Calu3 (cell line): ENCODE results near the gene NUBPL. TPM values are rescaled to one million over a fixed set of nuclear protein-coding genes. Genes with fewer than 3 reads are reported as not detected.

Experiments
- BruUV-seq: library from RNA; stranded (reverse); fragments of 400-500 nt; replicated peaks from 2 replicates; lab custom pipeline; 2021; lab: Mats Ljungman, UMichigan
- CTCF ChIA-PET: fragments of 300-600 bp; sonication (Branson Sonifier 250); formaldehyde crosslinking; loops from one replicate; lab custom pipeline; 2022; ENCODE audit warnings: antibody characterized with exemption; lab: Charles Lee
- DNase-seq: peaks from one replicate; pipeline ENCODE4 v3.0.0; 2022
- H3K27ac Mint-ChIP-seq: one replicate; pipeline ENCODE4 v1.8.0; 2022; ENCODE audit warnings: mixed read lengths; ENCODE audit not compliant: unreplicated experiment
- H3K27me3 Mint-ChIP-seq: one replicate; pipeline ENCODE4 v1.8.0; 2022; ENCODE audit warnings: mixed read lengths; ENCODE audit not compliant: unreplicated experiment
- H3K36me3 Mint-ChIP-seq: one replicate; pipeline ENCODE4 v1.8.0; 2022; ENCODE audit warnings: mild to moderate bottlenecking, moderate library complexity, mixed read lengths; ENCODE audit not compliant: insufficient read depth, unreplicated experiment
- H3K4me1 Mint-ChIP-seq: one replicate; pipeline ENCODE4 v1.8.0; 2022; ENCODE audit warnings: mild to moderate bottlenecking, low read depth, mixed read lengths; ENCODE audit not compliant: unreplicated experiment
- H3K4me3 Mint-ChIP-seq: one replicate; pipeline ENCODE4 v1.8.0; 2022; ENCODE audit warnings: mild to moderate bottlenecking, low read depth, moderate library complexity, mixed read lengths; ENCODE audit not compliant: unreplicated experiment
- H3K9me3 Mint-ChIP-seq: one replicate; pipeline ENCODE4 v1.8.0; 2022; ENCODE audit warnings: low read depth, mixed read lengths; ENCODE audit not compliant: unreplicated experiment
- CTCF ChIP-seq: fragments of 200-600 bp; IDR thresholded peaks from one replicate; pipeline ENCODE4 v1.8.0; 2022; ENCODE audit warnings: antibody characterized with exemption; ENCODE audit not compliant: unreplicated experiment
- intact Hi-C: fragments of 100-400 bp; cut with micrococcal nuclease; formaldehyde crosslinking; loops from one replicate; pipeline ENCODE4 v1.10.0; 2022; ENCODE audit not compliant: unreplicated experiment
- total RNA-seq: library from RNA; stranded (reverse); gene quantifications from 2 replicates; pipeline ENCODE4 v1.2.3, GENCODE V29; 2022

Gene NUBPL
- total RNA-seq, 1 experiment from 2014 or later, result 14.2 TPM

- intact Hi-C loops, result loop anchor here (10.0 kb wide), 1 partner anchor 311 kb away; no protein-coding TSS in a partner anchor
- no peak overlapping the region for H3K27ac Mint-ChIP-seq
- CTCF ChIA-PET, result no interaction called here
- no TSS peak for BruUV-seq
- no peaks in the 10 kb centered on the region for H3K36me3 Mint-ChIP-seq
- no peak overlapping the region for H3K4me3 Mint-ChIP-seq
- no peaks in the 10 kb centered on the region for H3K9me3 Mint-ChIP-seq
- no peak for DNase-seq
- no peak for TF ChIP-seq CTCF
- H3K27me3 Mint-ChIP-seq, result no peaks in the 10 kb centered on the region
- H3K4me1 Mint-ChIP-seq, result peaks cover 19% of the 10 kb centered on the region
Observed at GRCh38 chr14:31895646-31896045, 334.4 kb downstream of the NUBPL start.

DNA sequence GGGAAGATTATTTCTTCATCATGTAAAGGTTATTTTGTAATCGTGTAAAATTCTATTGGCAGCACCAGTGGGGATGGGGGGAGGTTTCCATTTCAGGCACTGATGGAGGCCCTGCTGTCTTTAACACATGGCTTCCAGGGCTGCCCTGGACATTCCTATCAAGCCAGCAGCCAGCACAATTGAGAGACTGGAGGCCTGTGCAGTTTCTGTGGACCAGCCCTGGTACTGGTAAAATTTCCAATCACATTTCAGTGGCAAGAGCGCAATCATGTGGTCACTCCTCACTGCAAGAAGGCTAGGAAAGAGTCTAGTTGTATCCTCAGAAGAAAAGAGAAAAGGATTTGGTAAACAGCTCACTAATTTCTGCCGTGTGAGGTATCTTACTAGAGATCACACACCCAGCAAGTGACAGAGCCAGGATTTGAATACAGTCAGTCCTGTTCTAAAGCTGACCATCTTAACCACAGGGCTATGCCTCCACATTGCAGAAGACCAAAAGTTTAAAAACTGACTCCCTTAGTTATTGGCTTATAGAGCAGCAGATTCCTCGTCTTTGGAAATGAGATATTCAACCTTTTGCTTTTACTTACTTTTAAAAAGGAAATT lies 336.5 kb downstream of the NUBPL start:
- CTCF ChIA-PET, result no interaction called here
- no peak overlapping the region for H3K4me3 Mint-ChIP-seq

GRCh38 chr14:31898838-31899528 lies 337.8 kb downstream of the NUBPL start:
- Mint-ChIP-seq H3K9me3 (no peaks in the 10 kb centered on the region), H3K27ac (no peak overlapping the region), H3K27me3 (no peaks in the 10 kb centered on the region), H3K4me3 (no peak overlapping the region), H3K4me1 (peaks cover 18% of the 10 kb centered on the region), H3K36me3 (no peaks in the 10 kb centered on the region)
- intact Hi-C loops, result loop anchor here (10.0 kb wide), 1 partner anchor 314 kb away; no protein-coding TSS in a partner anchor
- DNase-seq, result no peak
- BruUV-seq, result no TSS peak
- no peak for TF ChIP-seq CTCF
- CTCF ChIA-PET, result no interaction called here

More for the DNA sequence above, 336.5 kb downstream of the NUBPL start:
- BruUV-seq, result no TSS peak
- no peaks in the 10 kb centered on the region for H3K27me3 Mint-ChIP-seq
- no peak overlapping the region for H3K27ac Mint-ChIP-seq
- no peaks in the 10 kb centered on the region for H3K9me3 Mint-ChIP-seq
- H3K36me3 Mint-ChIP-seq, result no peaks in the 10 kb centered on the region
- no peak for TF ChIP-seq CTCF
- intact Hi-C loops, result loop anchor here (10.0 kb wide), 1 partner anchor 313 kb away; no protein-coding TSS in a partner anchor
- peaks cover 19% of the 10 kb centered on the region for H3K4me1 Mint-ChIP-seq
- no peak for DNase-seq

DNA sequence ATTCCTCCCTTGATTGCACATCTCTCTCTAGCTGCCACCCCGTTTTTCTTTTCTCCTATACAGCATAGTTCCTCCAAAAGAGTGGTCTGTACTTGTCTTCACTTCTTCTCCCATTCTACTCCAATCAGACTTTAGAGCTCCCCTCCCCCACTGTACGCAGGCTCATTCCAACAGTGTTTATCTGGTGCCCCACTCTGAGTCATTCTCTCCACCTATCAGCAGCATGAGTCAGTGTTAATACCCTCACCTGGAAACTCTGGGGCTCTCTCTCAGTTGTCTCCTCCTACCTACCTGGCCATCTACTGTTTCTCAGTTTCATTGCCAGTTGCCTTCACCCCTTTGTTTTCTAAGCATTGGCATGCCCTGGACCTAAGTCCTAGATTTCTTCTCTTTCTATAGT lies 340.8 kb downstream of the NUBPL start:
- TF ChIP-seq CTCF, result no peak
- BruUV-seq, result no TSS peak
- H3K36me3 Mint-ChIP-seq, result no peaks in the 10 kb centered on the region
- intact Hi-C loops, result no loop called here
- H3K9me3 Mint-ChIP-seq, result no peaks in the 10 kb centered on the region
- H3K27ac Mint-ChIP-seq, result no peak overlapping the region
- H3K27me3 Mint-ChIP-seq, result no peaks in the 10 kb centered on the region
- H3K4me1 Mint-ChIP-seq, result no peaks in the 10 kb centered on the region
- CTCF ChIA-PET, result interaction anchor here (0.7 kb wide), 1 partner anchor 450 kb away, joined by 3 read pairs; no protein-coding TSS in a partner anchor
- no peak overlapping the region for H3K4me3 Mint-ChIP-seq
- peak; percentile 69 for DNase-seq
